HG02759 (cell line): Measurements from ENCODE around the gene C22orf42.
"Not testable (repeated sequence)": the region's sequence is repeated elsewhere in the genome, so short reads cannot be mapped to it uniquely, and the experiment has no call there.

Experiments used
- ATAC-seq: cut with Tn5 transposase; IDR thresholded peaks from one replicate; pipeline ENCODE4 v1.9.1; 2021; ENCODE audit warnings: mild to moderate bottlenecking, moderate library complexity; ENCODE audit not compliant: unreplicated experiment

C22orf42 gene

DNA sequence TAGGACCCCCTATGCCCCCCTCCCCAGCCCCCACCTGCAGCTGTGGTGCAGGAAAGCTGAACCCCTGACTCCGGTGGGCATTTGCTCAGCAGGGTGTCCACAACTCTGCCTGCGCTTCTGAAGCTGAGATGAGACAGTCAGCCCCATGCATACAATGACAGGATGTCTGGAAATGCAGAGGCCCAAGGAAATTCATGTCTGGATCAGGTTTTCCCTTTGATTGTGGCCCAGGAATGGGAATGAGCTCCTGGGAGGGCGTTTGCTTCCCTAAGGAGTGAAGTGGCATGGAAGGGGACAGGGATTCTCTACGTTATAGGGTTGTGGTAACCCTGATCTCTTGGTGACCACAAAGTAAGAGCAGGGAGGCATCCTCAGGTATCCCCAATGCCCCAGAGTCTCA is 22.2 kb downstream of the C22orf42 start:
- not testable (repeated sequence) for ATAC-seq

DNA sequence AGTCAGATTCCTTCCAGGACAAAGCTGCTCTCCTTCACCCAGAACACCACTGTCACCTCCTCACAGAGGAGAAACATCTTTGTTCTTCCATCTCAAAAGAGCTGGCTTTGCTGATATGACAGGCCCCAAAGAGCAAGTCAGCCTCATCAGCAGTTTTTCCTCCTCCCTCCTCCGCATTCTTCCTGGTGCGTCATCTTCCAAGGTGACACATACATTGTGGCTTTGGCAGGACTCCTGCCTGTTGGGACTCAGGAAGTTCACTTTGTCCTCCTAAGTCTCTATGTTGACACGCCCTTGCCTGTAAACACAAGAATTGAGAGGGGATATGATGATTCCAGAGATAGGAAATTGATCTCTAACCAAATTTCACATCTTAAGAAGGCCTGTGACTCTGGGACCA is 23.1 kb downstream of the C22orf42 start:
- not testable (repeated sequence) for ATAC-seq

DNA sequence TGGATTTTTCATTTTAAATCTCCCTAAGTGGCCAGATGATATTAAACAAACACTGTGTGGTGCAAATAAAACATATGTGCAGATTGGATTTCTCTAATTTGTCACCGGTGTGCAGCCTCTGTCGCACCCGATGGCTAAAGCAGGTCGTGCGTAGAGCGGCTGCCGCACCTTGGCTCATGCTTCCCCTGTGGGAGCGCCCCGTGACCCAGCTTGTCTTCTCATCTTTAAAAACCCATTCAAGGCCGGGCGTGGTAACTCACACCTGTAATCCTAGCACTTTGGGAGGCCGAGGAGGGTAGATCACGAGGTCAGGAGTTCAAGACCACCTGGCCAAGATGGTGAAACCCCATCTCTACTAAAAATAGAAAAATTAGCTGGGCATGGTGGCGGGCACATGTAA is 24.3 kb downstream of the C22orf42 start:
- not testable (repeated sequence) for ATAC-seq

- no peak for ATAC-seq
Measured at GRCh38 chr22:32132783-32133182, 26.3 kb downstream of the C22orf42 start.

DNA sequence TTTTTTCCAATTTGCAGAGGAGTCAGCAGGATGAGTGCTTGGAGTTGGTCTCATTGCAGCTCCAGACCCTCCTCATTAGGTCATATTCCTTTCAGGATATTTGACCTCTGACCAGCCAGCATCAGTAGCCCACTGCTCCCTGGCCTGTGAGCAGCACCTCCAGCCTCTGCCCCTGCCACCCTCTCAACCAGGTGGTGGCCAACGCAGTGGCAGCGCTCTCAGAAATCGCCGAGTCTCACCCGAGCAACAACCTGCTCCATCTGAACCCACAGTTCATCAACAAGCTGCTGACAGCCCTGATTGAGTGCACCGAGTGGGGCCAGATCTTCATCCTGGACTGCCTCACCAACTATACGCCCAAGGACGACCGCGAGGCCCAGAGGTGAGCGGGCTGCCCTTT is 27.0 kb downstream of the C22orf42 start:
- no peak for ATAC-seq

DNA sequence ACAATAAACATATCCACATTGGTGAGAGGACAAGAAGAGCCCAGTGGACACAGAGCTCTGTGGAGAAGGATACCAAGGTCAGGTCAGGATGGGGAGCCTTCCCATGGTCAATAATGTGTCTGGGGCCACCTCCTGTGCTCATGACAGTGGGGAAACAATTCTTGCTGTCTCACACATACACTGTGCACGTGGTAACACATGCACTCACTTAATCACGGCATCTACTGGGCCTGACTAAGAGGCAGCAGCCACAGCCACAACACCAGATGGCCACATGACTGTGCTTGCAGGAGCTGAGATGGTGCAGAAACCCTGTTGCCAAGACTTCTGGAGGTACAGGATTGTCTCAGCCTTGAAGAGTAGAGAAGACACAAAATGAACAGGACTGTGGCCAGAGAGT is 28.6 kb downstream of the C22orf42 start:
- ATAC-seq, result no peak

DNA sequence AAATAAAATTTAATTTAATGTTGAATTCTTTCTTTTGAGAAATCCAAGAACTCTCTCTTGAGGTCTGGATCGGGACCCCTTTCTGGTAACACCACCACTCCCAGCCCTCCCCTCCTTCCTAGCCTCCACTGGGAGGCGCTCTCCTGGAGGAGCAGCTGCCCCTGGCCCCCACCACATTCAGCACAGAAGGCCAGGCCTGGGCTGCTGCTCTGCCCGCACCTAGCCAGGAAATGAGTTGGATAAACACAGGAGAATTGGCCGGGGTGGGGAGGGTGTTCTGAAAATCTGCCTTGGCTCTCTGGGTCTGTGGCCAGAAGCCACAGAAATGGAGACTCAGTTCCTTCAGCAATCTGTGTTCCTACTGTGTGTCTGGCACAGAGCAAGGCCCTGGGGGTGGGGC is 31.2 kb downstream of the C22orf42 start:
- ATAC-seq, result no peak

- ATAC-seq, result no peak
Measured at GRCh38 chr22:32123657-32124056, 35.4 kb downstream of the C22orf42 start.

- ATAC-seq, result no peak
Measured at GRCh38 chr22:32122899-32123298, 36.2 kb downstream of the C22orf42 start.

DNA sequence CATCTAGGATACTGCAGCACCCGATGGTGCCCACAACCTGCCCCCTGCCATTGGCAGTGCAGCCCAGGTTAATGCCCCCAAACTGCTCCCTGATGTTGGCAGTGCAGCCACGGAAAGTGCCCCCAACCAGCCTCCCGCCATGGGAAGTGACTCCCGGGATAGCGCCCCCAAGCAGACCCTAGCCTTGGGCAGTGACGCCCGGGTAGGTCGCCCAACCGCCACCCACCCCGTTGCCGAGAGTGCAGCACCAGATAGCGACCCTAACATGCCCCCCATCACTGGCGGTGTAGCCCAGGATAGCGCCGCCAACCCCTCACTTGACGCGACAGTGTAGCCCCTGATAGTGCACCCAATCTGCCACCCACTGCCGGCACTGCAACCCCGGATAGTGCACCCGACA is 38.5 kb downstream of the C22orf42 start:
- ATAC-seq, result no peak

DNA sequence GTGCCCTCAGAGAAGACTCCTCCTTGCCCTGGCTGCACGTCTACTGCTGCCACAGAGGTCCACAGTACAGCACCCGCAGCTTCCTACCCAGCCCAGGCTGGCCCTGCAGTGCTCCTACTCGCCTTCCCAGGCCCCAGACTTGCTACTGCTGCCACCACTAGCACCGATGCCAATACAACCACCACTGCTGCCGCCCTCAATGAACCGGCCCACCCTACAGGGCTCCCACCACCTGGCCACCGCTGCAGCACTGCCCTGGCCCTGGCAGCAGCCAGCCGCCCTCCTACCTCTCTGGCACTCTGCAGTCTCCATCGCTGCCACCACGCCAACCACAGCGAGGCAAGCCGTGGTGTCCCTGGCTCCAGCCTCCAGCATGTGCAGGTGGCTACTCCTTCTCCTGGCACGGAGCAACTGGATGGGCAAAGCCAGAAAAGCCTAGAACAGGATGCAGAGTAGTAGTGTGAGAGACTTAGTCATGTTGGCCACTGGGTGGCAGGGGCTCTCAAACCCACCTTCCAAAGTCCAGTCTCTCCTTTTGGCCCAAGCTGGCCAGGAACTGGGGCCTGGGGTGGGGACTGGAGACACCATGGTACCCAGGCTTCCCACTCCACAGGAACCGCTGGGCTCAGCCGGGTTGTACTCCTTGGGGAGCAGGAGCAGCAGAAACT is 39.4 kb downstream of the C22orf42 start:
- no peak for ATAC-seq

DNA sequence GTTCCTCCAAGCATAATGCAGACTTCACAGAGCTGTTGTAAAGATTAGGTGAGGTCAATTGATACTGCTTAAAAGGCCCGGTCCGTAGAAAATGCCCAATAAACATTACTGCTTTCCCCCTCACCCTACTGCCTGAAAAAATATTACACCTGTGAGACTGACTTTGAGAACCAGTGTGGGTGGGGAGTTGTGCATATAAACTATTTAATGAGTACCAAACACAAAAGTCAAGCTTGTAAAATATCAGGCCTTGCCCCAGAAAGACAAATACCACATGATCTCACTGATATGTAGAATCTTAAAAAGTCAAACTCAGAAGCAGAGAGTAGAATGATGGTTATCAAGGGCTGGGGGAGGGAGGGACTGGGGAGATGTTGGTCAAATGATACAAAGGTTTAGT is 46.7 kb downstream of the C22orf42 start:
- ATAC-seq, result no peak

GRCh38 chr22:32106930-32107329 is 52.2 kb downstream of the C22orf42 start:
- no peak for ATAC-seq

- no peak for ATAC-seq
Measured at GRCh38 chr22:32103658-32104315, 55.3 kb downstream of the C22orf42 start.

GRCh38 chr22:32100711-32101110 is 58.4 kb downstream of the C22orf42 start:
- ATAC-seq, result no peak
